ENCODE results near the gene PPIL1.

PPIL1 gene

DNA sequence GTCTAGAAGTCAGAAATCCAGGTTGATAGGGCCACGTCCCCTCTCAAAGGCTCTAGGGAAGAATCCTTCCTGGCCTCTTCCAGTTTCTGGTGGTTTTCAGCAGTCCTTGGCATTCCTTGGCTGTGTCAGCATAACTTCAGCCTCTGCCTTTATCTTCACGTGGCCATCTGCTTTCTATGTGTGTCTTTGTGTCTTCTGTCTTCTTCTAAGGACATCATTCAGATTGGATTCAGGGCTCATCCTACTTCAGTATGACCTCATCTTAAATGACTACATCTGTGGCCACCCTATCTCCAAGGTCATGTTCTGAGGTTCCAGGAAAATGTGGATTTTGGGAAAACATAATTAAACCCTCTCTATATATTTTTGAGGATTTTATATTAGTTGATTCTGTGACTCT is 34.1 kb upstream of the PPIL1 start:
- H3K4me3 Mint-ChIP-seq: no peak overlapping the region
- peaks cover 3% of the 10 kb centered on the region for H3K27me3 Mint-ChIP-seq (ENCODE audit: low read depth)
- H3K9me3 Mint-ChIP-seq: no peaks in the 10 kb centered on the region
- H3K4me1 Mint-ChIP-seq: peaks cover 9% of the 10 kb centered on the region
- peaks cover 42% of the 10 kb centered on the region for H3K36me3 Mint-ChIP-seq (ENCODE audit: low read depth)
- TF ChIP-seq, protein P1, sequence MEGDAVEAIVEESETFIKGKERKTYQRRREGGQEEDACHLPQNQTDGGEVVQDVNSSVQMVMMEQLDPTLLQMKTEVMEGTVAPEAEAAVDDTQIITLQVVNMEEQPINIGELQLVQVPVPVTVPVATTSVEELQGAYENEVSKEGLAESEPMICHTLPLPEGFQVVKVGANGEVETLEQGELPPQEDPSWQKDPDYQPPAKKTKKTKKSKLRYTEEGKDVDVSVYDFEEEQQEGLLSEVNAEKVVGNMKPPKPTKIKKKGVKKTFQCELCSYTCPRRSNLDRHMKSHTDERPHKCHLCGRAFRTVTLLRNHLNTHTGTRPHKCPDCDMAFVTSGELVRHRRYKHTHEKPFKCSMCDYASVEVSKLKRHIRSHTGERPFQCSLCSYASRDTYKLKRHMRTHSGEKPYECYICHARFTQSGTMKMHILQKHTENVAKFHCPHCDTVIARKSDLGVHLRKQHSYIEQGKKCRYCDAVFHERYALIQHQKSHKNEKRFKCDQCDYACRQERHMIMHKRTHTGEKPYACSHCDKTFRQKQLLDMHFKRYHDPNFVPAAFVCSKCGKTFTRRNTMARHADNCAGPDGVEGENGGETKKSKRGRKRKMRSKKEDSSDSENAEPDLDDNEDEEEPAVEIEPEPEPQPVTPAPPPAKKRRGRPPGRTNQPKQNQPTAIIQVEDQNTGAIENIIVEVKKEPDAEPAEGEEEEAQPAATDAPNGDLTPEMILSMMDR (IDR thresholded peaks at IDR 0.05; ENCODE audit: unreplicated experiment in 3 of 3): no peak
- no peak overlapping the region for H3K27ac Mint-ChIP-seq

DNA sequence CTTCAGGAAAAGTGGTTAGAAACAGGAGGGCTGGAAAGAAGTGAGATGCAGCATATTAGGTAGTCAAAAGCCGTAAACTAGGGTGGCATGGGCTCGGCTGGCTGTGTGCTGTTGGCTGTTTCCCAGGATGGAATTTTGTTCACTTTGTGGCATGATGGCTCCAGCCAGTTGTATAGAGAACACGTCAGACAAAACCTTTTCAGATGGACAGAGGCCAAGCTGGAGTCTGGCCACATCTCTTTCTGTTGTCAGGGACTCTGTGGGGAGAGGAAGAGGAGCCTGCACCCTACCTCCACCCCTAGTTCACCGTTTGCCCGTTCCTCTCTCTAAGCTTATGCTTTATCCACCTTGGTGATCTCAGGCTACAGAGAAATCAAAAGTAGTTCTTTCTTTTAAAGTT is 33.2 kb upstream of the PPIL1 start:
- TF ChIP-seq, protein P1 (IDR thresholded peaks at IDR 0.05; ENCODE audit: unreplicated experiment in 3 of 3): no peak
- Mint-ChIP-seq H3K36me3 (ENCODE audit: low read depth) (peaks cover 43% of the 10 kb centered on the region), H3K4me1 (peaks cover 9% of the 10 kb centered on the region)

DNA sequence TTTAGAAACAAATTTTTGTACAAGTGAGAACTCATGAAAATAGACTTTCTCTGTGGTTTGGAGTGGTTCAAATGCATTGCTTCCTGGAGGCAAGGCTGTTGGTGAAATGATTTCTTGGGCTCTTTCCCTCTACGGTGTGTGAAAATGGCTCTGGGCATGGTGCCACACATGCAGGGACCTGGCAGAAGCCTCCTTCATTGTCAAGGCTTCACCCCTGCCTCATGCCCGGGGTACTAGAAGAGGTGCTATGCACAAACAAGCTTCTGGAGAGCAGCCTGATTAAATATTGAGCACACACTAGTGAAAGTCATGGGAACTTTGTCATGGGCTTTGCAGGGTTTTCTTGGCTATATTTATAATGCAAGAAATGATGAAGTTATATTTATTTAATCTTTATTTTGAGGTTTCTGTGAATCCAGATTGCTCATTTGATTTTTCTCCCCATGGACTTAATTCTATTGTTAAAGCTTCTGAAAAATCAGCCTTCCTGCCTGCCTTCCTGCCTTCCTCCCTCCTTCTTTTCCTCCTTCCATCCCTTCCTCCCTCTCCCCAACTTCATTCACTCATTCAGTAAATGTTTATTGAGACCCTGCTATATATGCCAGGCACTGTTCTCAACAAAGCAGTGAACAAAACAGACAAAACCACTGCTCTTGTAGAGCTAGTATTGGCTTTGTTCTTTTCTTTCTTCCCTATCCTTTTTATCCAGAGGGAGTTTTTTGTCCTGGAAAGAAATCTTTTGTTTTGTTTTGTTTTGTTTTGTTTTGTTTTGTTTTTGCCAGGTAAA is 32.1 kb upstream of the PPIL1 start:
- Mint-ChIP-seq H3K9me3 (no peaks in the 10 kb centered on the region), H3K27me3 (ENCODE audit: low read depth) (peaks cover 3% of the 10 kb centered on the region), H3K4me3 (no peak overlapping the region), H3K27ac (no peak overlapping the region), H3K36me3 (ENCODE audit: low read depth) (peaks cover 44% of the 10 kb centered on the region), H3K4me1 (peaks cover 9% of the 10 kb centered on the region)
- TF ChIP-seq, protein P1 (IDR thresholded peaks at IDR 0.05; ENCODE audit: unreplicated experiment in 3 of 3): no peak

More for the DNA sequence above, 33.2 kb upstream of the PPIL1 start:
- Mint-ChIP-seq H3K4me3 (no peak overlapping the region), H3K27ac (peak overlapping the region in 2 of 3 experiments; percentile 68 to 81), H3K27me3 (ENCODE audit: low read depth) (peaks cover 3% of the 10 kb centered on the region), H3K9me3 (no peaks in the 10 kb centered on the region)

DNA sequence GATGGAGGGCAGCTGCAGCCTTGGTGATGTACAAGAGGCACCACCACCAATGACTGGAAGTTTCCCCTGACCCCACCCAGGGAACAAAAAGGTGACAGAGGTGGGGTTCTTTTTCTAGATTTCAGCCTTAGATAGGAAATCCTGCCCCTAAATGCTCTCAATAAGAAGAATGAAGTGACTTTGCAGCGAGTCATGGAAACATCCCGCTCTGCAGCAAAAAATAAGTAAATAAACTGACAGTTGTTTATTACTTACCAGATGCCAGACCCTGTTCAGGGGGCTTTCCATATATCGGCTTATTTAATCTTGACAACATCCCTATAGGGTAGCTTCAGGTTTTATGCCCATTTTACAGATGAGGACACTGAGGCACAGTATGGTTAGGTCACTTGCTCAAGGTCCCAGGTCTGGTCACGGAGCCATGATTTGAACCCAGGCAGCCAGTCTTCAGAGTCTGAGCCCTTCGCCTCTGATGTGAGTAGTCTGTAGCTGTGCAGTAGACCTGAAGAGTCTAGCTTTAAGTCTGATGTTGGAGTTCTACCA is 30.3 kb upstream of the PPIL1 start:
- H3K27ac Mint-ChIP-seq: no peak overlapping the region
- H3K4me1 Mint-ChIP-seq: peaks cover 9% of the 10 kb centered on the region
- no peaks in the 10 kb centered on the region for H3K9me3 Mint-ChIP-seq
- no peak overlapping the region for H3K4me3 Mint-ChIP-seq
- H3K27me3 Mint-ChIP-seq (ENCODE audit: low read depth): peaks cover 3% of the 10 kb centered on the region
- TF ChIP-seq, protein P1 (IDR thresholded peaks at IDR 0.05; ENCODE audit: unreplicated experiment in 3 of 3): no peak
- peaks cover 44% of the 10 kb centered on the region for H3K36me3 Mint-ChIP-seq (ENCODE audit: low read depth)

DNA sequence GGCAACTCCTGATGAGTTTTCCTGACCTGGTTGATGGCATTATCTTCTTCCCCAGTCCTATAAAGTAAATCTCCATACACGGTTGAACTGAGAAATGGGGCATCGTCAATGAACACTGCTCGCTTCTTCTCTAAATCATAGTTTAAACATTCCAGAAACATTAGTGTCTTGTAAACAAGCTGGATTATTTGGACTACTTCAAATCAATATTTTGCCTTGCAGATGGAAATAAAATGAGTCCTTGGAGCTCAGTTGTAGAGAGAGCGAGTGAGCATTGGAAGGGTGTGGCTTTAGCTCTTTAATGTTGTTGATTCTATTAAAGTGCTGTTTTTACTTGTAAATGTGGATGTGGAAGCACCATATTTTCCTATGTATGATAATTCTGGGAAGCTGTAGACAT is 29.5 kb upstream of the PPIL1 start:
- Mint-ChIP-seq H3K27me3 (ENCODE audit: low read depth) (peaks cover 3% of the 10 kb centered on the region), H3K27ac (no peak overlapping the region)

More for the DNA sequence above, 29.5 kb upstream of the PPIL1 start:
- H3K4me3 Mint-ChIP-seq: no peak overlapping the region
- TF ChIP-seq, protein P1 (IDR thresholded peaks at IDR 0.05; ENCODE audit: unreplicated experiment in 3 of 3): no peak
- H3K4me1 Mint-ChIP-seq: peaks cover 9% of the 10 kb centered on the region
- H3K36me3 Mint-ChIP-seq (ENCODE audit: low read depth): peaks cover 42% of the 10 kb centered on the region
- H3K9me3 Mint-ChIP-seq: no peaks in the 10 kb centered on the region

All from nephron (organoid).